Left kidney (tissue), 2 donors: ENCODE measurements around the gene GAB2. TPM values are rescaled to one million over a fixed set of nuclear protein-coding genes. Genes with fewer than 3 reads are reported as not detected.

Experiments used
- DNase-seq: peaks from one replicate; pipeline ENCODE4 v3.0.0-alpha.2; 2013
- polyA plus RNA-seq: library from polyadenylated mRNA; unstranded; fragments of 120-200 nt; gene quantifications from one replicate; pipeline ENCODE4 v1.2.1, GENCODE V29; 2013; ENCODE audit not compliant: insufficient read length

GAB2 gene
- polyA plus RNA-seq, 1 donor: 17.5 TPM

- no peak for DNase-seq
Measured at GRCh38 chr11:78344094-78344493, 73.5 kb downstream of the GAB2 start.

GRCh38 chr11:78343303-78343702, 74.3 kb downstream of the GAB2 start:
- no peak for DNase-seq

- no peak for DNase-seq
Measured at GRCh38 chr11:78341841-78342240, 75.8 kb downstream of the GAB2 start.

- DNase-seq: no peak
Measured at GRCh38 chr11:78340530-78340929, 77.1 kb downstream of the GAB2 start.

GRCh38 chr11:78339945-78340344, 77.7 kb downstream of the GAB2 start:
- DNase-seq: no peak

GRCh38 chr11:78339483-78339882, 78.1 kb downstream of the GAB2 start:
- DNase-seq: no peak

- DNase-seq: no peak
Measured at GRCh38 chr11:78338702-78339101, 78.9 kb downstream of the GAB2 start.

- DNase-seq: no peak
Measured at GRCh38 chr11:78338138-78338537, 79.5 kb downstream of the GAB2 start.

- no peak for DNase-seq
Measured at GRCh38 chr11:78337554-78337924, 80.1 kb downstream of the GAB2 start.

- no peak for DNase-seq
Measured at GRCh38 chr11:78336877-78337553, 80.6 kb downstream of the GAB2 start.

GRCh38 chr11:78334109-78334508, 83.5 kb downstream of the GAB2 start:
- DNase-seq: no peak

GRCh38 chr11:78332872-78333271, 84.7 kb downstream of the GAB2 start:
- DNase-seq: no peak

GRCh38 chr11:78332174-78332866, 85.3 kb downstream of the GAB2 start:
- no peak for DNase-seq

GRCh38 chr11:78331711-78332110, 85.9 kb downstream of the GAB2 start:
- no peak for DNase-seq

GRCh38 chr11:78330361-78330760, 87.3 kb downstream of the GAB2 start:
- DNase-seq: no peak

- DNase-seq: no peak
Measured at GRCh38 chr11:78327945-78328344, 89.7 kb downstream of the GAB2 start.

- no peak for DNase-seq
Measured at GRCh38 chr11:78325274-78325781, 92.3 kb downstream of the GAB2 start.

- DNase-seq: no peak
Measured at GRCh38 chr11:78323363-78323762, 94.3 kb downstream of the GAB2 start.

GRCh38 chr11:78319453-78319955, 98.1 kb downstream of the GAB2 start:
- no peak for DNase-seq

GRCh38 chr11:78318321-78319114, 99.1 kb downstream of the GAB2 start:
- no peak for DNase-seq

- DNase-seq: no peak
Measured at GRCh38 chr11:78315724-78316123, 101.9 kb downstream of the GAB2 start.

GRCh38 chr11:78314762-78315161, 102.9 kb downstream of the GAB2 start:
- no peak for DNase-seq

- no peak for DNase-seq
Measured at GRCh38 chr11:78313898-78314297, 103.7 kb downstream of the GAB2 start.
